Right atrium auricular region (tissue), 2 donors: ENCODE measurements around the gene RGS6. TPM values are rescaled to one million over a fixed set of nuclear protein-coding genes. Genes with fewer than 3 reads are reported as not detected.

Experiments used
- DNase-seq: peaks from one replicate; pipeline ENCODE4 v3.0.0-alpha.2; 2019; ENCODE audit warnings: low spot score
- H3K27ac ChIP-seq, 2 donors: fragments of 200-600 bp; sonication (generic); 1 replicate in 1 of 2; 2 replicates in 1 of 2; pipeline ENCODE4 v1.5.1; 2016 to 2019
- H3K27me3 ChIP-seq, 2 donors: fragments of 200-600 bp; sonication (generic); one replicate each; pipeline versions ENCODE4 v1.5.1 to v1.6.0; 2017 to 2019
- H3K36me3 ChIP-seq: fragments of 200-600 bp; sonication (generic); one replicate; pipeline ENCODE4 v1.5.1; 2016
- H3K4me1 ChIP-seq, 2 donors: fragments of 200-600 bp; sonication (generic); one replicate each; pipeline versions ENCODE4 v1.5.1 to v1.6.0; 2017 to 2019
- H3K4me3 ChIP-seq, 2 donors: fragments of 200-600 bp; sonication (generic); 1 replicate in 1 of 2; 2 replicates in 1 of 2; pipeline ENCODE4 v1.5.1; 2017 to 2019; ENCODE audit warnings: mild to moderate bottlenecking in 1 of 2, moderate library complexity in 1 of 2
- H3K9me3 ChIP-seq, 2 donors: fragments of 200-600 bp; sonication (generic); one replicate each; pipeline ENCODE4 v1.5.1; 2019
- CTCF ChIP-seq, 2 donors: fragments of 200-600 bp; sonication (generic); IDR thresholded peaks; one replicate each; pipeline ENCODE4 v1.5.1; 2019; ENCODE audit warnings: antibody characterized with exemption in 2 of 2
- total RNA-seq, 2 donors: library from RNA; depleted of rRNA; stranded (reverse); fragments of >200 nt; gene quantifications; one replicate each; pipeline ENCODE4 v1.1.0, GENCODE V29; 2016

The RGS6 gene
- total RNA-seq, 2 donors from 2014 or later: 12.1 to 13.1 TPM

- no peak for DNase-seq
Observed at GRCh38 chr14:72247896-72248465, 315.8 kb downstream of the RGS6 start.

GRCh38 chr14:72253503-72253902 lies 321.3 kb downstream of the RGS6 start:
- H3K4me1 ChIP-seq: no peaks in the 10 kb centered on the region
- H3K9me3 ChIP-seq: peaks cover 0 to 7% of the 10 kb centered on the region in 2 donors
- TF ChIP-seq CTCF (IDR thresholded peaks at IDR 0.05): no peak
- H3K27ac ChIP-seq: no peak overlapping the region
- H3K27me3 ChIP-seq: no peaks in the 10 kb centered on the region
- no peak overlapping the region for H3K4me3 ChIP-seq
- no peaks in the 10 kb centered on the region for H3K36me3 ChIP-seq
- DNase-seq: no peak

More at GRCh38 chr14:72247896-72248465, 315.8 kb downstream of the RGS6 start:
- Histone ChIP-seq H3K9me3 (no peaks in the 10 kb centered on the region), H3K27ac (no peak overlapping the region), H3K27me3 (no peaks in the 10 kb centered on the region), H3K4me1 (peaks cover 3 to 15% of the 10 kb centered on the region in 2 donors), H3K4me3 (no peak overlapping the region), H3K36me3 (no peaks in the 10 kb centered on the region)
- TF ChIP-seq CTCF (IDR thresholded peaks at IDR 0.05): no peak

- Histone ChIP-seq H3K27ac (no peak overlapping the region), H3K36me3 (no peaks in the 10 kb centered on the region)
- TF ChIP-seq CTCF (IDR thresholded peaks at IDR 0.05): no peak
Observed at GRCh38 chr14:72254202-72254936, 322.1 kb downstream of the RGS6 start.

GRCh38 chr14:72254937-72255472 lies 322.8 kb downstream of the RGS6 start:
- H3K9me3 ChIP-seq: peaks cover 0 to 7% of the 10 kb centered on the region in 2 donors
- H3K4me1 ChIP-seq: no peaks in the 10 kb centered on the region
- H3K27me3 ChIP-seq: no peaks in the 10 kb centered on the region
- DNase-seq: no peak
- no peak overlapping the region for H3K4me3 ChIP-seq
- H3K36me3 ChIP-seq: no peaks in the 10 kb centered on the region
- H3K27ac ChIP-seq: no peak overlapping the region
- no peak for TF ChIP-seq CTCF (IDR thresholded peaks at IDR 0.05)

More at GRCh38 chr14:72254202-72254936, 322.1 kb downstream of the RGS6 start:
- no peak for DNase-seq
- H3K4me3 ChIP-seq: no peak overlapping the region
- H3K4me1 ChIP-seq: no peaks in the 10 kb centered on the region
- H3K27me3 ChIP-seq: no peaks in the 10 kb centered on the region
- H3K9me3 ChIP-seq: peaks cover 0 to 7% of the 10 kb centered on the region in 2 donors

- Histone ChIP-seq H3K4me3 (no peak overlapping the region), H3K27me3 (no peaks in the 10 kb centered on the region), H3K27ac (no peak overlapping the region), H3K4me1 (no peaks in the 10 kb centered on the region), H3K9me3 (peaks cover 0 to 7% of the 10 kb centered on the region in 2 donors), H3K36me3 (no peaks in the 10 kb centered on the region)
- no peak for TF ChIP-seq CTCF (IDR thresholded peaks at IDR 0.05)
- no peak for DNase-seq
Observed at GRCh38 chr14:72256055-72256454, 323.8 kb downstream of the RGS6 start.
